Measurements from ENCODE around the gene TOR1A.

The TOR1A gene

GRCh38 chr9:129823935-129824601, at the start of gene TOR1A:
TOR1A (minus strand) TSS chr9:129824136; CDS start chr9:129824085, 51 bp downstream.
- DNase-seq (ENCODE audit: low read depth), result peak; percentile 95

GRCh38 chr9:129871046-129871445, 47.1 kb upstream of the TOR1A start:
- no peak for DNase-seq (ENCODE audit: low read depth)

GRCh38 chr9:129869585-129870501, 45.9 kb upstream of the TOR1A start:
- no peak for DNase-seq (ENCODE audit: low read depth)

GRCh38 chr9:129868872-129869486, 45.0 kb upstream of the TOR1A start:
- no peak for DNase-seq (ENCODE audit: low read depth)

GRCh38 chr9:129868023-129868871, 44.3 kb upstream of the TOR1A start:
- no peak for DNase-seq (ENCODE audit: low read depth)

- no peak for DNase-seq (ENCODE audit: low read depth)
These were observed 43.4 kb upstream of the TOR1A start for GRCh38 chr9:129867136-129868022.

GRCh38 chr9:129866394-129867135, 42.6 kb upstream of the TOR1A start:
- DNase-seq (ENCODE audit: low read depth), result no peak

GRCh38 chr9:129865668-129866320, 41.9 kb upstream of the TOR1A start:
- no peak for DNase-seq (ENCODE audit: low read depth)

- DNase-seq (ENCODE audit: low read depth), result no peak
These were observed 41.2 kb upstream of the TOR1A start for GRCh38 chr9:129864991-129865647.

GRCh38 chr9:129863059-129863690, 39.2 kb upstream of the TOR1A start:
- no peak for DNase-seq (ENCODE audit: low read depth)

GRCh38 chr9:129861447-129861827, 37.5 kb upstream of the TOR1A start:
- no peak for DNase-seq (ENCODE audit: low read depth)

- no peak for DNase-seq (ENCODE audit: low read depth)
These were observed 36.9 kb upstream of the TOR1A start for GRCh38 chr9:129860653-129861446.

- no peak for DNase-seq (ENCODE audit: low read depth)
These were observed 34.4 kb upstream of the TOR1A start for GRCh38 chr9:129858167-129858962.

GRCh38 chr9:129857207-129857606, 33.3 kb upstream of the TOR1A start:
- DNase-seq (ENCODE audit: low read depth), result no peak

- no peak for DNase-seq (ENCODE audit: low read depth)
These were observed 30.7 kb upstream of the TOR1A start for GRCh38 chr9:129854588-129855110.

GRCh38 chr9:129853614-129854013, 29.7 kb upstream of the TOR1A start:
- DNase-seq (ENCODE audit: low read depth), result no peak

- no peak for DNase-seq (ENCODE audit: low read depth)
These were observed 28.6 kb upstream of the TOR1A start for GRCh38 chr9:129852579-129852978.
